Measurements from ENCODE around the gene RPL39L.
"Not testable (repeated sequence)": the region's sequence is repeated elsewhere in the genome, so short reads cannot be mapped to it uniquely, and the experiment has no call there.

DNA sequence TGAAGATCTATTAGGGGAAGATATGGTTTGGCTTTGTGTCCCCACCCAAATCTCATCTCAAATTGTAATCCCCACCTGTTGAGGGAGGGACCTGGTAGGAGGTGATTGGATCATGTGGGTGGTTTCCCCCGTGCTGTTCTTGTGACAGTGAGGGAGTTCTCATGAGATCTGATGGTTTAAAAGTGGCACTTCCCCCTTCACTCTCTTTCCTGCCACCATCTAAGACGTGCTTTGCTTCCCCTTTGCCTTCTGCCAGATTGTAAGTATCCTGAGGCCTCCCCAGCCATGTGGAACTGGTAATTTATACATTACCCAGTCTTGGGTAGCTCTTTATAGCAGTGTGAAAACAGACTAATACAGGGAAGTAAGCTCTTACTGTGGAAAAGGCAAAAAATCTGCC lies 6.1 kb downstream of the RPL39L start:
- TF ChIP-seq REST (IDR thresholded peaks at IDR 0.05; ENCODE audit: borderline replicate concordance in 1 of 2, low read depth in 1 of 2, low read length in 2 of 2); SMARCE1 (IDR thresholded peaks at IDR 0.05; ENCODE audit: borderline replicate concordance); ZNF431 (CRISPR knock-in tag; IDR thresholded peaks at IDR 0.05; ENCODE audit: borderline replicate concordance, low read depth); NR2F2 (IDR thresholded peaks at IDR 0.05; ENCODE audit: borderline replicate concordance, low read depth); U2AF2 (IDR thresholded peaks at IDR 0.05; ENCODE audit: low read depth, low read length); NR2F6 (IDR thresholded peaks at IDR 0.05); NR2F6 (CRISPR knock-in tag; IDR thresholded peaks at IDR 0.05); TCF12 (IDR thresholded peaks at IDR 0.05); TCF12 (CRISPR knock-in tag; IDR thresholded peaks at IDR 0.05): not testable (repeated sequence)
- TF ChIP-seq, protein P1, sequence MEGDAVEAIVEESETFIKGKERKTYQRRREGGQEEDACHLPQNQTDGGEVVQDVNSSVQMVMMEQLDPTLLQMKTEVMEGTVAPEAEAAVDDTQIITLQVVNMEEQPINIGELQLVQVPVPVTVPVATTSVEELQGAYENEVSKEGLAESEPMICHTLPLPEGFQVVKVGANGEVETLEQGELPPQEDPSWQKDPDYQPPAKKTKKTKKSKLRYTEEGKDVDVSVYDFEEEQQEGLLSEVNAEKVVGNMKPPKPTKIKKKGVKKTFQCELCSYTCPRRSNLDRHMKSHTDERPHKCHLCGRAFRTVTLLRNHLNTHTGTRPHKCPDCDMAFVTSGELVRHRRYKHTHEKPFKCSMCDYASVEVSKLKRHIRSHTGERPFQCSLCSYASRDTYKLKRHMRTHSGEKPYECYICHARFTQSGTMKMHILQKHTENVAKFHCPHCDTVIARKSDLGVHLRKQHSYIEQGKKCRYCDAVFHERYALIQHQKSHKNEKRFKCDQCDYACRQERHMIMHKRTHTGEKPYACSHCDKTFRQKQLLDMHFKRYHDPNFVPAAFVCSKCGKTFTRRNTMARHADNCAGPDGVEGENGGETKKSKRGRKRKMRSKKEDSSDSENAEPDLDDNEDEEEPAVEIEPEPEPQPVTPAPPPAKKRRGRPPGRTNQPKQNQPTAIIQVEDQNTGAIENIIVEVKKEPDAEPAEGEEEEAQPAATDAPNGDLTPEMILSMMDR (CRISPR knock-in tag; IDR thresholded peaks at IDR 0.05): not testable (repeated sequence)
- TF ChIP-seq, protein P2, sequence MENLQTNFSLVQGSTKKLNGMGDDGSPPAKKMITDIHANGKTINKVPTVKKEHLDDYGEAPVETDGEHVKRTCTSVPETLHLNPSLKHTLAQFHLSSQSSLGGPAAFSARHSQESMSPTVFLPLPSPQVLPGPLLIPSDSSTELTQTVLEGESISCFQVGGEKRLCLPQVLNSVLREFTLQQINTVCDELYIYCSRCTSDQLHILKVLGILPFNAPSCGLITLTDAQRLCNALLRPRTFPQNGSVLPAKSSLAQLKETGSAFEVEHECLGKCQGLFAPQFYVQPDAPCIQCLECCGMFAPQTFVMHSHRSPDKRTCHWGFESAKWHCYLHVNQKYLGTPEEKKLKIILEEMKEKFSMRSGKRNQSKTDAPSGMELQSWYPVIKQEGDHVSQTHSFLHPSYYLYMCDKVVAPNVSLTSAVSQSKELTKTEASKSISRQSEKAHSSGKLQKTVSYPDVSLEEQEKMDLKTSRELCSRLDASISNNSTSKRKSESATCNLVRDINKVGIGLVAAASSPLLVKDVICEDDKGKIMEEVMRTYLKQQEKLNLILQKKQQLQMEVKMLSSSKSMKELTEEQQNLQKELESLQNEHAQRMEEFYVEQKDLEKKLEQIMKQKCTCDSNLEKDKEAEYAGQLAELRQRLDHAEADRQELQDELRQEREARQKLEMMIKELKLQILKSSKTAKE (CRISPR knock-in tag; IDR thresholded peaks at IDR 0.05; ENCODE audit: borderline replicate concordance): not testable (repeated sequence)

Data from HepG2 (cell line).